ENCODE results near the gene CSNK1G2.

CSNK1G2 gene

GRCh38 chr19:1990230-1991017 lies 49.5 kb downstream of the CSNK1G2 start:
- no peak for DNase-seq

GRCh38 chr19:1991018-1991913 lies 50.3 kb downstream of the CSNK1G2 start:
- no peak for DNase-seq

- no peak for DNase-seq
Measured at GRCh38 chr19:1992759-1993260, 51.8 kb downstream of the CSNK1G2 start.

GRCh38 chr19:1997353-1998233 lies 56.6 kb downstream of the CSNK1G2 start:
- no peak for DNase-seq

- DNase-seq = no peak
Measured at GRCh38 chr19:1998712-1999708, 58.0 kb downstream of the CSNK1G2 start.

- DNase-seq = no peak
Measured at GRCh38 chr19:1999856-2000515, 59.0 kb downstream of the CSNK1G2 start.

- no peak for DNase-seq
Measured at GRCh38 chr19:2003874-2004273, 62.9 kb downstream of the CSNK1G2 start.

- DNase-seq = no peak
Measured at GRCh38 chr19:2010135-2010668, 69.2 kb downstream of the CSNK1G2 start.

- no peak for DNase-seq
Measured at GRCh38 chr19:2011169-2011568, 70.2 kb downstream of the CSNK1G2 start.

GRCh38 chr19:2012941-2013682 lies 72.1 kb downstream of the CSNK1G2 start:
- DNase-seq = no peak

GRCh38 chr19:2013683-2013961 lies 72.7 kb downstream of the CSNK1G2 start:
- DNase-seq = no peak

- no peak for DNase-seq
Measured at GRCh38 chr19:2014131-2014571, 73.2 kb downstream of the CSNK1G2 start.

- no peak for DNase-seq
Measured at GRCh38 chr19:2014731-2015607, 74.0 kb downstream of the CSNK1G2 start.

GRCh38 chr19:2015608-2015950 lies 74.6 kb downstream of the CSNK1G2 start, which contains the start of gene BTBD2:
BTBD2 (minus strand) TSS chr19:2015714; CDS start chr19:2015703, 11 bp downstream.
- DNase-seq = no peak

GRCh38 chr19:2016041-2016807 lies 75.3 kb downstream of the CSNK1G2 start:
- DNase-seq = peak; percentile 33

- DNase-seq = no peak
Measured at GRCh38 chr19:2018752-2019151, 77.8 kb downstream of the CSNK1G2 start.

- DNase-seq = peak; percentile 37
Measured at GRCh38 chr19:2021453-2022140, 80.6 kb downstream of the CSNK1G2 start.

- DNase-seq = no peak
Measured at GRCh38 chr19:2022289-2022688, 81.3 kb downstream of the CSNK1G2 start.
